Hepatocyte (in vitro differentiated cells): ENCODE results near the gene CTNNA3.

Source experiments
- CTCF ChIP-seq: fragments of 200-600 bp; sonication (generic); IDR thresholded peaks from 2 replicates; pipeline ENCODE4 v1.5.1; 2016; ENCODE audit warnings: antibody characterized with exemption, mild to moderate bottlenecking; ENCODE audit not compliant: poor library complexity
- EZH2 ChIP-seq: fragments of 200-600 bp; sonication (generic); IDR thresholded peaks from 2 replicates; pipeline ENCODE4 v1.6.1; 2016; ENCODE audit warnings: antibody characterized with exemption, mild to moderate bottlenecking, borderline replicate concordance
- EZH2phosphoT487 ChIP-seq: fragments of 200-600 bp; sonication (generic); IDR thresholded peaks from one replicate; pipeline ENCODE4 v1.6.1; 2018; ENCODE audit warnings: antibody characterized with exemption, mild to moderate bottlenecking, low read depth, moderate library complexity; ENCODE audit not compliant: unreplicated experiment, severe bottlenecking

GRCh38 chr10:66204838-66205237, 1491.2 kb downstream of the CTNNA3 start:
- TF ChIP-seq EZH2 (no peak), CTCF (no peak), EZH2phosphoT487 (no peak)
